HepG2 (cell line): ENCODE measurements around the gene MRPL34. TPM values are rescaled to one million over a fixed set of nuclear protein-coding genes. Genes with fewer than 3 reads are reported as not detected.

Experiments
- CBX5 ChIP-seq: sonication (generic); formaldehyde crosslinking; IDR thresholded peaks from 2 replicates; pipeline ENCODE4 v1.4.0; 2020; ENCODE audit warnings: missing genetic modification reagents, borderline replicate concordance
- CHD4 ChIP-seq: fragments of 200-600 bp; sonication (generic); IDR thresholded peaks from 2 replicates; pipeline ENCODE4 v1.7.0; 2017; ENCODE audit warnings: mild to moderate bottlenecking, low read length, borderline replicate concordance
- DNMT3B ChIP-seq: conservative IDR thresholded peaks from 2 replicates; pipeline ENCODE4 v1.6.1; 2016; ENCODE audit warnings: missing biosample characterization, control low read depth
- ESRRA ChIP-seq: sonication (generic); formaldehyde crosslinking; IDR thresholded peaks from 2 replicates; pipeline ENCODE4 v1.5.1; 2020; ENCODE audit warnings: mild to moderate bottlenecking, low read depth, missing genetic modification reagents
- FOSL2 ChIP-seq: sonication (generic); formaldehyde crosslinking; IDR thresholded peaks from 2 replicates; pipeline ENCODE4 v1.4.0; 2020; ENCODE audit warnings: missing genetic modification reagents
- NCOR1 ChIP-seq: fragments of 200-600 bp; sonication (generic); IDR thresholded peaks from 2 replicates; pipeline ENCODE4 v1.7.0; 2017; ENCODE audit warnings: antibody characterized with exemption, low read length, borderline replicate concordance
- NFIC ChIP-seq: IDR thresholded peaks from 2 replicates; pipeline ENCODE4 v1.6.1; 2012; ENCODE audit warnings: mild to moderate bottlenecking, low read length, inconsistent platforms
- PHF21A ChIP-seq: sonication (generic); formaldehyde crosslinking; IDR thresholded peaks from 2 replicates; pipeline ENCODE4 v1.5.0; 2020; ENCODE audit warnings: mild to moderate bottlenecking, missing genetic modification reagents
- ZNF3 ChIP-seq: IDR thresholded peaks from 2 replicates; pipeline ENCODE4 v1.7.0; 2017; ENCODE audit warnings: inconsistent platforms
- ZNF331 ChIP-seq: sonication (generic); formaldehyde crosslinking; IDR thresholded peaks from 2 replicates; pipeline ENCODE4 v1.4.0; 2020; ENCODE audit warnings: missing genetic modification reagents
- ZNF496 ChIP-seq: sonication (generic); formaldehyde crosslinking; IDR thresholded peaks from 2 replicates; pipeline ENCODE4 v1.8.1; 2023; ENCODE audit warnings: mild to moderate bottlenecking, moderate library complexity, missing genetic modification reagents; ENCODE audit not compliant: insufficient replicate concordance
- ZNF766 ChIP-seq: sonication (generic); formaldehyde crosslinking; IDR thresholded peaks from 2 replicates; pipeline ENCODE4 v1.5.0; 2020; ENCODE audit warnings: missing genetic modification reagents, borderline replicate concordance
- polyA plus RNA-seq, 8 experiments: library from polyadenylated mRNA; depleted of rRNA in 3 of 8; stranded (reverse) in 7 of 8; unstranded in 1 of 8; fragments of >200 nt; fragmentation: Illumina TruSeq in 4 of 8; extraction: Trizol in 4 of 8; gene quantifications; 2 replicates each; pipeline versions ENCODE4 v1.2.1 to v1.2.3, GENCODE V29; 2011 to 2016; ENCODE audit warnings: low read depth in 4 of 8, missing spikeins in 1 of 8, mixed read lengths in 1 of 8; ENCODE audit not compliant: insufficient read depth in 1 of 8
- total RNA-seq, 5 experiments: library from RNA; depleted of rRNA; stranded (reverse); fragments of >200 nt; fragmentation: Illumina TruSeq; extraction: Trizol; gene quantifications; 2 replicates each; pipeline ENCODE4 v1.2.3, GENCODE V29; 2016; ENCODE audit warnings: low read depth in 1 of 5
- TF ChIP-seq, protein P1 (sequence below): sonication (generic); formaldehyde crosslinking; IDR thresholded peaks from 2 replicates; pipeline ENCODE4; 2020; ENCODE audit warnings: missing genetic modification reagents, mild to moderate bottlenecking, borderline replicate concordance
- TF ChIP-seq, protein P2 (sequence below): sonication (generic); formaldehyde crosslinking; conservative IDR thresholded peaks from 2 replicates; pipeline ENCODE4 v1.4.0; 2020; ENCODE audit warnings: missing genetic modification reagents
- TF ChIP-seq, protein P3 (sequence below): IDR thresholded peaks from 2 replicates; pipeline ENCODE4 v1.6.1; 2016; ENCODE audit warnings: missing compliant biosample characterization, missing genetic modification reagents, borderline replicate concordance
- TF ChIP-seq, protein P4 (sequence below): sonication (generic); formaldehyde crosslinking; IDR thresholded peaks from 2 replicates; pipeline ENCODE4 v1.4.0; 2020; ENCODE audit warnings: missing genetic modification reagents, borderline replicate concordance
- TF ChIP-seq, protein P5 (sequence below): sonication (generic); formaldehyde crosslinking; IDR thresholded peaks from 2 replicates; pipeline ENCODE4 v1.5.1; 2020; ENCODE audit warnings: mild to moderate bottlenecking, missing genetic modification reagents, moderate library complexity

MRPL34 gene
- total and polyA plus RNA-seq, 2 of the 13 experiments (the other 11 are each of a cell fraction or from before 2014, with no cell fraction given), result 74.0 to 77.3 TPM

DNA sequence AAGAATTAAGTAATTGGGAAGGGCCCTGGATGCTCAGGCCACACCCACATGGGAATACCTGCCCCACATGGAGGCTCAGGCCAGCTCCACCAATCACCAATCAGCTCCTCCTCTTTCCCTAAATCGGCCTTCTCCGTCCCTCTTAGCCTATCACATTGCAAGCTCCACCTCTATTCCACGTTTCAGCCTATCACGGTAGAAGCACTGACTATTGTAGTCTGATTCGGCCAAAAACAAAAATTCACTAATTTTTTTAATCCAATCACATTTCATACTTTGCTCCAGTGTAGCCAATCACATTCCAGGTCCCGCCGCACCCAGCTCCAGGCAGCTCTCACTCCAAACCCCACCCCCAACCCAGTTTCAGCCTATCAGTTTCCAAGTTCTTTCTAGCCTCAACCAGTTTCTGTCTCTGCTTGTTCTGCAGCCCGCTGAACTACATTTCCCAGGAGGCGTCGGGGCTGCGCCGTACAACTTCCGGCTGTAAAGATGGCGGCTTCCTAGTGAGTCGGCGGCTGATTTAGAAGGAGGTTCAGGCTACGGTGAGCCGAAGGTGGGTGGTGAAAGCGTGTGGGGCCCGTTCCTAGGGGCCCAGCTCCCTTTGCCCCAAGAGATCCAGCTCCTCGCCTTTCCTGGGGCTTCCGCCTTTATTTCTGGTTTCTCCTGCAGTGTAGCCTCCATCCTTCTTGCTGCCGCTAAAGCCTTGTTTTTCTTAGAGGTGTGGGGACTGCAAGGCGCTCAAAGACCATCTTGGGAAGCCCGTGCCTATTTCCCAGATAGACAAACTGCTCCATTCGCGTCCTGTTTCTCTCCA, 38.5 kb upstream of the MRPL34 start, which contains the start of gene BABAM1 (continued):
- TF ChIP-seq PHF21A (CRISPR knock-in tag) (peak; percentile 82), CBX5 (no peak), DNMT3B (CRISPR knock-in tag) (0 out of 2 replicates have a peak, but pooled peaks have one; percentile 70), ZNF331 (CRISPR knock-in tag) (no peak; the same call in 1 of the 2 replicates), NCOR1 (peak; percentile 23; the same call in 1 of the 2 replicates), ESRRA (no peak), ZNF496 (CRISPR knock-in tag) (no peak), NFIC (peak; percentile 32; the same call in 1 of the 2 replicates), ZNF766 (CRISPR knock-in tag) (no peak), FOSL2 (peak; percentile 27; the same call in 1 of the 2 replicates), ZNF3 (no peak), CHD4 (no peak)
- TF ChIP-seq, protein P1, sequence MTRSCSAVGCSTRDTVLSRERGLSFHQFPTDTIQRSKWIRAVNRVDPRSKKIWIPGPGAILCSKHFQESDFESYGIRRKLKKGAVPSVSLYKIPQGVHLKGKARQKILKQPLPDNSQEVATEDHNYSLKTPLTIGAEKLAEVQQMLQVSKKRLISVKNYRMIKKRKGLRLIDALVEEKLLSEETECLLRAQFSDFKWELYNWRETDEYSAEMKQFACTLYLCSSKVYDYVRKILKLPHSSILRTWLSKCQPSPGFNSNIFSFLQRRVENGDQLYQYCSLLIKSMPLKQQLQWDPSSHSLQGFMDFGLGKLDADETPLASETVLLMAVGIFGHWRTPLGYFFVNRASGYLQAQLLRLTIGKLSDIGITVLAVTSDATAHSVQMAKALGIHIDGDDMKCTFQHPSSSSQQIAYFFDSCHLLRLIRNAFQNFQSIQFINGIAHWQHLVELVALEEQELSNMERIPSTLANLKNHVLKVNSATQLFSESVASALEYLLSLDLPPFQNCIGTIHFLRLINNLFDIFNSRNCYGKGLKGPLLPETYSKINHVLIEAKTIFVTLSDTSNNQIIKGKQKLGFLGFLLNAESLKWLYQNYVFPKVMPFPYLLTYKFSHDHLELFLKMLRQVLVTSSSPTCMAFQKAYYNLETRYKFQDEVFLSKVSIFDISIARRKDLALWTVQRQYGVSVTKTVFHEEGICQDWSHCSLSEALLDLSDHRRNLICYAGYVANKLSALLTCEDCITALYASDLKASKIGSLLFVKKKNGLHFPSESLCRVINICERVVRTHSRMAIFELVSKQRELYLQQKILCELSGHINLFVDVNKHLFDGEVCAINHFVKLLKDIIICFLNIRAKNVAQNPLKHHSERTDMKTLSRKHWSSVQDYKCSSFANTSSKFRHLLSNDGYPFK (CRISPR knock-in tag), result peak; percentile 83; the same call in 1 of the 2 replicates
- TF ChIP-seq, protein P2, sequence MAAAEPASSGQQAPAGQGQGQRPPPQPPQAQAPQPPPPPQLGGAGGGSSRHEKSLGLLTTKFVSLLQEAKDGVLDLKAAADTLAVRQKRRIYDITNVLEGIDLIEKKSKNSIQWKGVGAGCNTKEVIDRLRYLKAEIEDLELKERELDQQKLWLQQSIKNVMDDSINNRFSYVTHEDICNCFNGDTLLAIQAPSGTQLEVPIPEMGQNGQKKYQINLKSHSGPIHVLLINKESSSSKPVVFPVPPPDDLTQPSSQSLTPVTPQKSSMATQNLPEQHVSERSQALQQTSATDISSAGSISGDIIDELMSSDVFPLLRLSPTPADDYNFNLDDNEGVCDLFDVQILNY, result no peak
- TF ChIP-seq, protein P3, sequence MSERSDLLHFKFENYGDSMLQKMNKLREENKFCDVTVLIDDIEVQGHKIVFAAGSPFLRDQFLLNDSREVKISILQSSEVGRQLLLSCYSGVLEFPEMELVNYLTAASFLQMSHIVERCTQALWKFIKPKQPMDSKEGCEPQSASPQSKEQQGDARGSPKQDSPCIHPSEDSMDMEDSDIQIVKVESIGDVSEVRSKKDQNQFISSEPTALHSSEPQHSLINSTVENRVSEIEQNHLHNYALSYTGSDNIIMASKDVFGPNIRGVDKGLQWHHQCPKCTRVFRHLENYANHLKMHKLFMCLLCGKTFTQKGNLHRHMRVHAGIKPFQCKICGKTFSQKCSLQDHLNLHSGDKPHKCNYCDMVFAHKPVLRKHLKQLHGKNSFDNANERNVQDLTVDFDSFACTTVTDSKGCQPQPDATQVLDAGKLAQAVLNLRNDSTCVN (CRISPR knock-in tag), result 0 out of 2 replicates have a peak, but pooled peaks have one; percentile 46
- TF ChIP-seq, protein P4, sequence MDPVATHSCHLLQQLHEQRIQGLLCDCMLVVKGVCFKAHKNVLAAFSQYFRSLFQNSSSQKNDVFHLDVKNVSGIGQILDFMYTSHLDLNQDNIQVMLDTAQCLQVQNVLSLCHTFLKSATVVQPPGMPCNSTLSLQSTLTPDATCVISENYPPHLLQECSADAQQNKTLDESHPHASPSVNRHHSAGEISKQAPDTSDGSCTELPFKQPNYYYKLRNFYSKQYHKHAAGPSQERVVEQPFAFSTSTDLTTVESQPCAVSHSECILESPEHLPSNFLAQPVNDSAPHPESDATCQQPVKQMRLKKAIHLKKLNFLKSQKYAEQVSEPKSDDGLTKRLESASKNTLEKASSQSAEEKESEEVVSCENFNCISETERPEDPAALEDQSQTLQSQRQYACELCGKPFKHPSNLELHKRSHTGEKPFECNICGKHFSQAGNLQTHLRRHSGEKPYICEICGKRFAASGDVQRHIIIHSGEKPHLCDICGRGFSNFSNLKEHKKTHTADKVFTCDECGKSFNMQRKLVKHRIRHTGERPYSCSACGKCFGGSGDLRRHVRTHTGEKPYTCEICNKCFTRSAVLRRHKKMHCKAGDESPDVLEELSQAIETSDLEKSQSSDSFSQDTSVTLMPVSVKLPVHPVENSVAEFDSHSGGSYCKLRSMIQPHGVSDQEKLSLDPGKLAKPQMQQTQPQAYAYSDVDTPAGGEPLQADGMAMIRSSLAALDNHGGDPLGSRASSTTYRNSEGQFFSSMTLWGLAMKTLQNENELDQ (CRISPR knock-in tag), result no peak
- TF ChIP-seq, protein P5, sequence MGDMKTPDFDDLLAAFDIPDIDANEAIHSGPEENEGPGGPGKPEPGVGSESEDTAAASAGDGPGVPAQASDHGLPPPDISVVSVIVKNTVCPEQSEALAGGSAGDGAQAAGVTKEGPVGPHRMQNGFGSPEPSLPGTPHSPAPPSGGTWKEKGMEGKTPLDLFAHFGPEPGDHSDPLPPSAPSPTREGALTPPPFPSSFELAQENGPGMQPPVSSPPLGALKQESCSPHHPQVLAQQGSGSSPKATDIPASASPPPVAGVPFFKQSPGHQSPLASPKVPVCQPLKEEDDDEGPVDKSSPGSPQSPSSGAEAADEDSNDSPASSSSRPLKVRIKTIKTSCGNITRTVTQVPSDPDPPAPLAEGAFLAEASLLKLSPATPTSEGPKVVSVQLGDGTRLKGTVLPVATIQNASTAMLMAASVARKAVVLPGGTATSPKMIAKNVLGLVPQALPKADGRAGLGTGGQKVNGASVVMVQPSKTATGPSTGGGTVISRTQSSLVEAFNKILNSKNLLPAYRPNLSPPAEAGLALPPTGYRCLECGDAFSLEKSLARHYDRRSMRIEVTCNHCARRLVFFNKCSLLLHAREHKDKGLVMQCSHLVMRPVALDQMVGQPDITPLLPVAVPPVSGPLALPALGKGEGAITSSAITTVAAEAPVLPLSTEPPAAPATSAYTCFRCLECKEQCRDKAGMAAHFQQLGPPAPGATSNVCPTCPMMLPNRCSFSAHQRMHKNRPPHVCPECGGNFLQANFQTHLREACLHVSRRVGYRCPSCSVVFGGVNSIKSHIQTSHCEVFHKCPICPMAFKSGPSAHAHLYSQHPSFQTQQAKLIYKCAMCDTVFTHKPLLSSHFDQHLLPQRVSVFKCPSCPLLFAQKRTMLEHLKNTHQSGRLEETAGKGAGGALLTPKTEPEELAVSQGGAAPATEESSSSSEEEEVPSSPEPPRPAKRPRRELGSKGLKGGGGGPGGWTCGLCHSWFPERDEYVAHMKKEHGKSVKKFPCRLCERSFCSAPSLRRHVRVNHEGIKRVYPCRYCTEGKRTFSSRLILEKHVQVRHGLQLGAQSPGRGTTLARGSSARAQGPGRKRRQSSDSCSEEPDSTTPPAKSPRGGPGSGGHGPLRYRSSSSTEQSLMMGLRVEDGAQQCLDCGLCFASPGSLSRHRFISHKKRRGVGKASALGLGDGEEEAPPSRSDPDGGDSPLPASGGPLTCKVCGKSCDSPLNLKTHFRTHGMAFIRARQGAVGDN (CRISPR knock-in tag), result peak; percentile 47
